GM18867 (cell line): ENCODE data around the gene SLC25A11.

Experiments used
- ATAC-seq: cut with Tn5 transposase; IDR thresholded peaks from one replicate; pipeline ENCODE4 v1.9.1; 2021; ENCODE audit warnings: mild to moderate bottlenecking, moderate library complexity; ENCODE audit not compliant: unreplicated experiment

Gene SLC25A11

GRCh38 chr17:4966844-4967538 is 27.1 kb upstream of the SLC25A11 start:
- ATAC-seq, result peak; percentile 79

GRCh38 chr17:4965311-4965986 is 25.6 kb upstream of the SLC25A11 start:
- ATAC-seq, result no peak

- no peak for ATAC-seq
Observed at GRCh38 chr17:4960279-4960922, 20.6 kb upstream of the SLC25A11 start.

- no peak for ATAC-seq
Observed at GRCh38 chr17:4959261-4959965, 19.6 kb upstream of the SLC25A11 start.

- no peak for ATAC-seq
Observed at GRCh38 chr17:4958102-4958501, 18.3 kb upstream of the SLC25A11 start.

GRCh38 chr17:4956493-4957061 is 16.7 kb upstream of the SLC25A11 start:
- ATAC-seq, result no peak

GRCh38 chr17:4955091-4955490 is 15.2 kb upstream of the SLC25A11 start:
- no peak for ATAC-seq

- ATAC-seq, result no peak
Observed at GRCh38 chr17:4953451-4953961, 13.7 kb upstream of the SLC25A11 start.

GRCh38 chr17:4951486-4951885 is 11.6 kb upstream of the SLC25A11 start:
- no peak for ATAC-seq

GRCh38 chr17:4950746-4951204 is 10.9 kb upstream of the SLC25A11 start, which contains the start of gene ENO3:
Gene ENO3, plus strand, starts transcription at chr17:4951119. Its CDS starts 711 bp downstream, at chr17:4951830.
- ATAC-seq, result no peak

- ATAC-seq, result peak; percentile 2
Observed at GRCh38 chr17:4950075-4950745, 10.4 kb upstream of the SLC25A11 start.

- ATAC-seq, result peak; percentile 33
Observed at GRCh38 chr17:4949321-4950074, 9.7 kb upstream of the SLC25A11 start.

- peak; percentile 41 for ATAC-seq
Observed at GRCh38 chr17:4948931-4949320, 9.1 kb upstream of the SLC25A11 start.

GRCh38 chr17:4948166-4948930 is 8.5 kb upstream of the SLC25A11 start, which contains the start of gene PFN1:
Gene PFN1, minus strand, starts transcription at chr17:4948530. Its CDS starts 136 bp downstream, at chr17:4948394.
- peak; percentile 19 for ATAC-seq

GRCh38 chr17:4947411-4948165 is 7.7 kb upstream of the SLC25A11 start:
- ATAC-seq, result peak; percentile 15

- ATAC-seq, result no peak
Observed at GRCh38 chr17:4947010-4947410, 7.2 kb upstream of the SLC25A11 start.

GRCh38 chr17:4946312-4946976 is 6.6 kb upstream of the SLC25A11 start:
- ATAC-seq, result no peak
